ENCODE measurements around the gene LAPTM4A. TPM values are rescaled to one million over a fixed set of nuclear protein-coding genes. Genes with fewer than 3 reads are reported as not detected.

Gene LAPTM4A
- total RNA-seq, 1 experiment from 2014 or later, result 131 TPM

DNA sequence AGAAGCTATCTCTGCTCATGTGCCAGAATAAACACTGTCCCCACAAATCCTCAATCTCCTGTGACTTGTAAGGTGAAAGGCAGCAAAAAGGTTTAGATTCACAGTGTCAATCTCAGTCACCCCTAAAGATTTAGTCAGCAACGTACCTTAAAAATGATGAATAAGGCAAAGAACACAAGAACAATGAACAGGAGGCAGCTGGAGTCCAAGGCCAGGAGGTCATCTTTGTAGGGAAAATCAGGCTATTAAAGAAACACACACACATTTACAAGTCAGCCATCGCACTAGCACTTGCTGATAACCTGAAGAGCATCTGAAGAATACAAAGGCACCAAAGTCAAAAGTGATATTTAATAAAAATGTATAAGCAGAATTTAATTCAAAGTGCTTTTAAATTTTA lies 16.6 kb downstream of the LAPTM4A start:
- Mint-ChIP-seq H3K9me3 (no peaks in the 10 kb centered on the region), H3K36me3 (ENCODE audit: insufficient read depth in 1 of 3, low read depth in 3 of 3) (peaks cover 61 to 92% (median 90%) of the 10 kb centered on the region in 3 experiments), H3K4me3 (no peak overlapping the region), H3K27ac (peak overlapping the region in 2 of 3 experiments; percentile 15 to 66; a peak in 2 of 7 replicates), H3K4me1 (no peaks in the 10 kb centered on the region), H3K27me3 (ENCODE audit: low read depth) (no peaks in the 10 kb centered on the region)
- no peak overlapping the region for H3K4ac ChIP-seq (ENCODE audit: low read depth, low read length)
- H3K9me3 ChIP-seq (ENCODE audit: control insufficient read depth, low read depth, low read length), result no peaks in the 10 kb centered on the region
- H4K91ac ChIP-seq (ENCODE audit: insufficient read length, low read depth, low read length), result no peak overlapping the region
- H2BK15ac ChIP-seq (ENCODE audit: low read depth, low read length), result no peak overlapping the region
- TF ChIP-seq, protein P1, sequence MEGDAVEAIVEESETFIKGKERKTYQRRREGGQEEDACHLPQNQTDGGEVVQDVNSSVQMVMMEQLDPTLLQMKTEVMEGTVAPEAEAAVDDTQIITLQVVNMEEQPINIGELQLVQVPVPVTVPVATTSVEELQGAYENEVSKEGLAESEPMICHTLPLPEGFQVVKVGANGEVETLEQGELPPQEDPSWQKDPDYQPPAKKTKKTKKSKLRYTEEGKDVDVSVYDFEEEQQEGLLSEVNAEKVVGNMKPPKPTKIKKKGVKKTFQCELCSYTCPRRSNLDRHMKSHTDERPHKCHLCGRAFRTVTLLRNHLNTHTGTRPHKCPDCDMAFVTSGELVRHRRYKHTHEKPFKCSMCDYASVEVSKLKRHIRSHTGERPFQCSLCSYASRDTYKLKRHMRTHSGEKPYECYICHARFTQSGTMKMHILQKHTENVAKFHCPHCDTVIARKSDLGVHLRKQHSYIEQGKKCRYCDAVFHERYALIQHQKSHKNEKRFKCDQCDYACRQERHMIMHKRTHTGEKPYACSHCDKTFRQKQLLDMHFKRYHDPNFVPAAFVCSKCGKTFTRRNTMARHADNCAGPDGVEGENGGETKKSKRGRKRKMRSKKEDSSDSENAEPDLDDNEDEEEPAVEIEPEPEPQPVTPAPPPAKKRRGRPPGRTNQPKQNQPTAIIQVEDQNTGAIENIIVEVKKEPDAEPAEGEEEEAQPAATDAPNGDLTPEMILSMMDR (conservative IDR thresholded peaks at IDR 0.05), result no peak
- H2AFZ ChIP-seq (ENCODE audit: low read length), result no peak overlapping the region
- no peaks in the 10 kb centered on the region for H4K20me1 ChIP-seq (ENCODE audit: control insufficient read depth, insufficient read depth, insufficient read length)
- H3K18ac ChIP-seq (ENCODE audit: insufficient read length, low read depth, low read length), result no peak overlapping the region
- no peak overlapping the region for H3K4me2 ChIP-seq (ENCODE audit: insufficient read depth, insufficient read length, low read length)
- DNase-seq, result no peak
- no peak overlapping the region for H3K23ac ChIP-seq (ENCODE audit: insufficient read length, low read depth, low read length)
- no peak overlapping the region for H4K5ac ChIP-seq (ENCODE audit: insufficient read length, low read depth, low read length)
- no peaks in the 10 kb centered on the region for H3K79me2 ChIP-seq (ENCODE audit: insufficient read depth, low read length)
- H3K9ac ChIP-seq (ENCODE audit: extremely low read depth, insufficient read length, low read length), result no peak overlapping the region
- no peaks in the 10 kb centered on the region for H3K23me2 ChIP-seq (ENCODE audit: insufficient read length, low read depth, low read length, poor library complexity, severe bottlenecking)
- no peak overlapping the region for H4K8ac ChIP-seq (replicated peaks; ENCODE audit: insufficient read length, low read depth, low read length)
- H3K56ac ChIP-seq (ENCODE audit: insufficient read length, low read depth, low read length), result no peak overlapping the region
- H3T11ph ChIP-seq (ENCODE audit: low read length), result no peak overlapping the region
- no peak overlapping the region for H2BK12ac ChIP-seq (ENCODE audit: insufficient read length, low read depth, low read length)
- no peak overlapping the region for H2BK20ac ChIP-seq (ENCODE audit: low read depth, low read length, poor library complexity, severe bottlenecking)
- no peaks in the 10 kb centered on the region for H3K4me1 ChIP-seq (ENCODE audit: insufficient read depth, low read length)
- no peaks in the 10 kb centered on the region for H3K27me3 ChIP-seq (ENCODE audit: insufficient read depth, low read length)
- no peak overlapping the region for H2BK120ac ChIP-seq (ENCODE audit: low read depth, low read length, poor library complexity, severe bottlenecking)
- H3K79me1 ChIP-seq (ENCODE audit: insufficient read depth, low read depth, low read length, poor library complexity, severe bottlenecking), result peaks cover 3% of the 10 kb centered on the region
- H3K27ac ChIP-seq (ENCODE audit: insufficient read length, low read depth, low read length), result no peak overlapping the region
- H2BK5ac ChIP-seq (ENCODE audit: insufficient read length, low read length), result no peak overlapping the region
- H3K14ac ChIP-seq (ENCODE audit: insufficient read depth, low read length), result no peak overlapping the region
- no CpG with 5 or more reads among the region's 2 CpGs for WGBS (ENCODE audit: extremely low coverage, insufficient read length, low lambda C conversion rate)
- no peak overlapping the region for H2AK5ac ChIP-seq (ENCODE audit: insufficient read length, low read length)

Measured in H9 (cell line).